GM19372 (cell line): ENCODE data around the gene AK4.
"Not testable (repeated sequence)": the region's sequence is repeated elsewhere in the genome, so short reads cannot be mapped to it uniquely, and the experiment has no call there.

ENCODE experiments used
- ATAC-seq: cut with Tn5 transposase; IDR thresholded peaks from one replicate; pipeline ENCODE4 v1.9.1; 2021; ENCODE audit warnings: mild to moderate bottlenecking, low read depth, moderate library complexity; ENCODE audit not compliant: unreplicated experiment

Gene AK4

GRCh38 chr1:65148178-65148547, at the start of gene AK4:
AK4 (plus strand) TSS chr1:65148203; CDS start chr1:65148408, 205 bp downstream.
- ATAC-seq, result peak; percentile 2

GRCh38 chr1:65103807-65104206, 44.2 kb upstream of the AK4 start:
- no peak for ATAC-seq

DNA sequence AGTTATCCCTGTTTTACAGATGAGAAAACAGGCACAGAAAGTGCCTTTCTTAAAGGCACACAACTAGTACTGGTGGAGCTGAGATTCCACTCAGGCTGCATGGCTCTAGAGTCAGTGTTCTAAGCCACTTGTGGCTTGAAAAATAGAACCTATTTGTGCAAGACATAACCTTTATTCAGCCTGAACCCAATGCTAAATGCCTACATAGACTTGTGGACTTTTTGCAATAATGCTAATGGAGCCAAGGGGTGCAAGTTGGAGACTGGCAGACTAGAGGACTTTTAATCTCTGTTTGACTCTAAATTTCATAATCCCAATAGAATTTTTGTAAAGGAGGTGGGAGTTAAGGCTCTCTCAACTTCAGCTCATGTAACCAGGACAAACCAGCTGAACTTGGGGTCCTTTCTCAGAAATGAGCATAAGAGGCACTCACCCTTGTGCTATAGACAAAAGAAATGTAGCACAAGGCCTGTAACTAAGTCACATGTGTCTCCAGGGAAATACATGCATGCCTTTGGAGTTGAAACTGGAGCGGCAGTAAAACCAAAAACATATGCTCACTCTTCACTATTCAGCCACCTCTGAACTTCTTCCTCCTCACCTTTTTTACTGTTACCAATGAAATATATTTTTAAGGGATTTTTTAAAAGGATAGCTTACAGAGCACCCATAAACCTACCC, 43.0 kb upstream of the AK4 start:
- no peak for ATAC-seq

- ATAC-seq, result no peak
These were observed 42.4 kb upstream of the AK4 start for GRCh38 chr1:65105596-65105995.

DNA sequence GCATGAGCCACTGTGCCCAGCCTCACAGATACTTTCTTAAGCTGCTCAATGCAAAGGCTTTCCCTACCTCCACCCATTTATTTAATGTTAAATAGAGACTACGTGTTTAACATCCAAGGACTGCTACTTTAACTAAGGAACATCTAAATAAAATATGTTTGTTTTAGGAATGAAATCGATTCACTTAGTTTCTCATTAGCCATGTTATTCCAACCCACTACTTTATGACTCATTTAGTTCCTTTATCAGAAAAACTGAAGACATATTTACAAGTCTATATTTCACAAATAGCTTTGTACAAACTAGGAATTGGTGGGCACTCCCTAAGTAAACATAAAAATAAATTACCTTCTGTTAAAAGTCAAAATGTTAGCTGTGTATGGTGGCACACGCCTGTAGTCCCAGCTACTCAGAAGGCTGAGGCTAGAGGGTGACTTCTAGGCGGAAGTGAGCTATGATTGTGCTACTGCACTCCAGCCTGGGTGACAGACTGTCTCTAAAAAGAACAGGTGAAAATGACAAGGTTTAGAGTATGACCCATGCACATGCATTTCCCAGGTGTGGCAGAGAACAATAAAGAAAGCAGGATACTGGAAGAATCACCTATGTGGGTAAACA, 39.9 kb upstream of the AK4 start:
- ATAC-seq, result no peak

GRCh38 chr1:65109487-65109886, 38.5 kb upstream of the AK4 start:
- ATAC-seq, result no peak

DNA sequence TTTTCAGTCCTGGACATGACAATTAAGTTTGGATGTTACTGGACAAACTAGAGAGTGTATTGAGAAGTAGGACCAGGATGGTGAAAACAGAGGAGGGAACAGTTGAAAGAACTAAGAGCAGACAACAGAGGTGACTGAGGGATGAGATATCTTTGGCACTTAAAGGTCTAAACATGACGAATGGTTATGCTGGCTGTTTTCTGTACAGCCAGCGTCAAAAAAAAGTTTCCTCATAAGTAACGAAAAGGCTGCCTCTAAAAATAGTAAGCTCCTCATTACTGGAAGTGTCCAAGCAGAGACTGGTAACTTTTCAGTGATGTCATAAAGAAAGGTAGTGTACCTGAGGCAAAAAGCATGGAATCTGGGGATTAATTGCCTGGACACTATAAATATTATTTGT, 35.2 kb upstream of the AK4 start:
- no peak for ATAC-seq

- ATAC-seq, result no peak
These were observed 34.7 kb upstream of the AK4 start for GRCh38 chr1:65113298-65113697.

DNA sequence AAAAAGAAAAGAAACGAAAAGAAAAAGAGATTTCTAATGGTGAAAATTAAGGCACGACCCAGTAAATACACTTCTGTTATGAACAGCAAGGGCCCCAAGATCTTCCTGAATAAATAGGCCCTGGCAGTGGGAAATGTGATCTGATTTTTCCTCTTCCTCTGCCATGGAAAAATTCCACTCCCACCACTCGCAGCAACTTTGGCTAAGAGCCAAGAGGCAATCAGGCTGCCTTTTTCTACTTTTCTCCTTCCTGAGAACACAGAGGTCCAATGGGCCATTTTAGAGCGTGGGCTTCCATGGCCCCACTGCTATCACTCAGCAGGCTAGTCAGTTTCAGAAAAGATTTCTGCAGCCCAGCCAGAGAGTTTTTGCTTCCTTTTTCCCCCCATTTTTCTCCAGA, 33.7 kb upstream of the AK4 start:
- ATAC-seq, result no peak

DNA sequence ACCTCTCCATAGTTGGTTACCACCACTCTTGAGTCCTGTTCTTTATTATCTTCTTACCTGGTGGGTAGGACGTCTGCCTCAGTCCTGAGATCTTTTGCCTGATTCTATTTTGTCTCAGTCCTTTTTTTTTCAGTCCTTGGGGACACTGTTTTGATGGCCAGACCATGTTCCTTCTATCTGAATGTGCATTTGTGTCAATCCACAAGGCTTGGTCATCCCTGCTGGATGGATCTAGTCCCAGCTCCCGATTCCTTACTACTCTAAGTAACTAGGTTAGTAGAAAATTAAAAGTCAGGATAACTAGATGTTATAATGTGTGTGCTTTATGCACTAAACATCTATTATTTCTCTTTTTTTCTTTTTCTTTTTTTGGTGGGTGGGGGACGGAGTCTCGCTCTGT, 28.1 kb upstream of the AK4 start:
- no peak for ATAC-seq

DNA sequence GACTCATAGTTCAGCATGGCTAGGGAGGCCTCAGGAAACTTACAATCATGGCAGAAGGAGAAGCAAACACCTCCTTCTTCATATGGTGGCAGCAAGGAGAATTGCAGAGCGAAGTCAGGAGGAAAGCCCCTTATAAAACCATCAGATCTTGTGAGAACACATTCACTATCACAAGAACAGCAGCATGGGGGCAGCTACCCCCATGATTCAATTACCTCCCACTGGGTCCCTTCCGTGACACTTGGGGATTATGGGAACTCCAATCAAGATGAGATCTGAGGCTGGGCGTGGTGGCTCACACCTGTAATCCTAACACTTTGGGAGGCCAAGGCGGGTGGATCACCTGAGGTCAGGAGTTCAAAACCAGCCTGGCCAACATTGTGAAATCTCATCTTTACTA, 18.9 kb upstream of the AK4 start:
- not testable (repeated sequence) for ATAC-seq

DNA sequence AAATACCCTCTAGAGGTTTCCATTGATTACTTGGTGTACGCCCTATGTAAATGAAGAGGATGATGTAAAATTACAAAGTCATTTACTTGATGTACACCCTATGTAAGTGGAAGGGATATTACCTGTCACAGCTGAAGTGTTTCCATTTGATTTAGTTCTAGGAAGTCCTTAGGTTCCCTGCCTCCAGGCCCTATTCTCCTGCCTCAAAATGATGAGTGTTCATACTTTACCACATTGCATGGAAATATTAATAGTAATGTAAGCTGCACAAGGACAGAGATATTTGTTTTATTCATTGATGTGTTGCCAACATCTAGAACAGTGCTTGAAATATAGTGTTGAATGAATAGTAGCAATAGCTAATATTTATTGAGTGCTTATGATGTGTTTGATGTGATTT, 9.5 kb upstream of the AK4 start:
- ATAC-seq, result no peak

DNA sequence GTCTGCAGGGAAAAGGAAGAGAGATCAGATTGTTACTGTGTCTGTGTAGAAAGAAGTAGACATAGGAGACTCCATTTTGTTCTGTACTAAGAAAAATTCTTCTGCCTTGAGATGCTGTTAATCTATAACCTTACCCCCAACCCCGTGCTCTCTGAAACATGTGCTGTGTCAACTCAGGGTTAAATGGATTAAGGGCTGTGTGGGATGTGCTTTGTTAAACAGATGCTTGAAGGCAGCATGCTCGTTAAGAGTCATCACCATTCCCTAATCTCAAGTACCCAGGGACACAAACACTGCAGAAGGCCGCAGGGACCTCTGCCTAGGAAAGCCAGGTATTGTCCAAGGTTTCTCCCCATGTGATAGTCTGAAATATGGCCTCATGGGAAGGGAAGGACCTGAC, 8.2 kb upstream of the AK4 start:
- ATAC-seq, result not testable (repeated sequence)

- no peak for ATAC-seq
These were observed 6.6 kb upstream of the AK4 start for GRCh38 chr1:65141394-65141793.

DNA sequence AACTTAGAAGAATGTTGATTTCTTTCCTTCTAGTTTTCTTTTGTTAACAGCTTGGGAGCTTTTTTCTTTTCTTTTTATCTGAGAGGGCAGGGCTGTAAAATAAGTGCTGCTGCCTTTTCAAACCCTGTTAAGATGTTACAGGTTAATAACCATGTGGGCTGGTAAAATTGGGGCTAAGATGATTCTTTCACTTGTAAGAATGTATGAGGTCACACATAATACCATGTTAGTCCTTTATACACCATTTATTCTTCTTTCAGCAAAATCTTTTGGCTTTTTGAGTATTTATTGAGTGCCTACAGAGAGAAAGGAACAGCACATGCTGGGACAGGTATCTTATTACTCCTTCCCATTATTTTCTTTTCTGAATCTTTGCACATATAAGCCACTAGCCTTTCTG, 6.1 kb upstream of the AK4 start:
- ATAC-seq, result no peak

GRCh38 chr1:65143112-65143658, 4.8 kb upstream of the AK4 start:
- ATAC-seq, result not testable (repeated sequence)

DNA sequence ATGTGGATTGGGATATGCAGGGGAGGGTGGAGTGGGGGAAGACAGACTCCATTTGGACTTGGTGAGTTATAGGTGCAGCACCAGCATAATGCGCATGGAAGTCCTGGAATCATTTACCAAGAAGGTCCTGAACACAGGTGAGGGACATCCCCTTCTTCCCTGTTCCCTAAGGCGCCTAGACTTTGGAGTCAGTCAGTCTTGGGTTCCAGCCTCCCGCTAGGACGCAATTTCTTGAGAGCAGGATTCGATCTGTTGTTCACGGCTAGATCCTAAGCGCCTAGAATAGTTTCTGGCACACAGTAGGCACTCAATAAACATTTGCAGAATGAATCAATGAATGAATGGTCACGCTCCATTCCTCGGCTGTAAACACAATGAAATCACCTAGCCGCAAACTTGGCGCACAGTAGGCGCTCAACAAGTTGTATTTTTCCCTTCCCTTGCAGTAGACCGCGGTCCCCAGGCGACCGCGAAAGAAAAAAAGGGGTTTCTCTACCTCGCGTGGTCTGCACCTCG, 1.0 kb upstream of the AK4 start:
- no peak for ATAC-seq

GRCh38 chr1:65147424-65148177, 402 bp upstream of the AK4 start:
- peak; percentile 54 for ATAC-seq

- peak; percentile 43 for ATAC-seq
These were observed 746 bp downstream of the AK4 start for GRCh38 chr1:65148548-65149350.

GRCh38 chr1:65149351-65150107, 1.5 kb downstream of the AK4 start:
- no peak for ATAC-seq
